ENCODE results near the gene NKG7.

GRCh38 chr19:51417810-51418157 is 45.3 kb upstream of the NKG7 start:
- no peak for TF ChIP-seq EP300 (IDR thresholded peaks at IDR 0.05; ENCODE audit: borderline replicate concordance)
- TF ChIP-seq CEBPB (IDR thresholded peaks at IDR 0.05): no peak
- no peak for TF ChIP-seq MAX (IDR thresholded peaks at IDR 0.05)
- TF ChIP-seq USF1 (IDR thresholded peaks at IDR 0.05): no peak
- no peak for TF ChIP-seq NFIC (IDR thresholded peaks at IDR 0.05)
- no peak for TF ChIP-seq CREB1 (IDR thresholded peaks at IDR 0.05; ENCODE audit: low read depth)
- TF ChIP-seq EGR1 (IDR thresholded peaks at IDR 0.05): no peak
- TF ChIP-seq TAF1 (IDR thresholded peaks at IDR 0.05; ENCODE audit: low read depth): no peak
- TF ChIP-seq REST (IDR thresholded peaks at IDR 0.05; ENCODE audit: low read depth): no peak
